IMR-90 (cell line): ENCODE data around the gene AAR2. TPM values are rescaled to one million over a fixed set of nuclear protein-coding genes. Genes with fewer than 3 reads are reported as not detected.

Experiments
- ATAC-seq: fragments of 200-7000 bp; cut with Tn5 transposase; 2 replicates; pipeline ENCODE4 v1.9.1; 2020; ENCODE audit warnings: low read depth, mild to moderate bottlenecking, moderate library complexity
- BruUV-seq: library from RNA; stranded (reverse); fragments of 400-500 nt; replicated peaks from 2 replicates; lab custom pipeline; 2021; lab: Mats Ljungman, UMichigan
- CTCF ChIA-PET: fragments of 300-600 bp; formaldehyde crosslinking; extraction: SDS; loops from one replicate; lab custom pipeline; 2021; ENCODE audit warnings: antibody characterized with exemption; lab: Yijun Ruan, JAX
- POLR2A ChIA-PET: fragments of 300-600 bp; sonication (Branson Sonifier 250); formaldehyde crosslinking; loops from one replicate; lab custom pipeline; 2022; ENCODE audit warnings: antibody characterized with exemption; ENCODE audit not compliant: unreplicated experiment; lab: Charles Lee
- DNase-seq: peaks from one replicate; pipeline ENCODE4 v3.0.0; 2013
- H2AFZ ChIP-seq: replicated peaks from 2 replicates; pipeline ENCODE3; 2013; ENCODE audit warnings: low read length, mild to moderate bottlenecking; ENCODE audit not compliant: poor library complexity
- H2AK5ac ChIP-seq: 2 replicates; pipeline ENCODE4 v1.6.1; 2013; ENCODE audit warnings: low read depth, low read length, inconsistent platforms
- H2AK9ac ChIP-seq: replicated peaks from 2 replicates; pipeline ENCODE3; 2013; ENCODE audit warnings: mild to moderate bottlenecking, low read depth, low read length, moderate library complexity; ENCODE audit not compliant: poor library complexity
- H2BK120ac ChIP-seq: 2 replicates; pipeline ENCODE4 v1.6.1; 2013; ENCODE audit warnings: low read depth, low read length, inconsistent platforms
- H2BK15ac ChIP-seq: 3 replicates; pipeline ENCODE4 v1.6.1; 2013; ENCODE audit warnings: low read depth, low read length, inconsistent platforms
- H2BK20ac ChIP-seq: 2 replicates; pipeline ENCODE4 v1.6.1; 2013; ENCODE audit warnings: low read depth, mild to moderate bottlenecking, inconsistent platforms, low read length, moderate library complexity
- H2BK5ac ChIP-seq: 2 replicates; pipeline ENCODE4 v1.6.1; 2013; ENCODE audit warnings: mild to moderate bottlenecking, low read depth, low read length, inconsistent platforms; ENCODE audit not compliant: poor library complexity, severe bottlenecking
- H3K14ac ChIP-seq: replicated peaks from 2 replicates; pipeline ENCODE4 v1.6.1; 2013; ENCODE audit warnings: low read depth, low read length, inconsistent platforms
- H3K18ac ChIP-seq: 2 replicates; pipeline ENCODE4 v1.6.1; 2013; ENCODE audit warnings: low read depth, low read length, control low read depth
- H3K23ac ChIP-seq: 2 replicates; pipeline ENCODE4 v1.6.1; 2013; ENCODE audit warnings: low read depth, low read length, inconsistent platforms
- H3K27ac ChIP-seq: 2 replicates; pipeline ENCODE4 v1.5.1; 2013; ENCODE audit warnings: mild to moderate bottlenecking, control low read depth, low read length; ENCODE audit not compliant: insufficient read depth
- H3K27me3 ChIP-seq: 2 replicates; pipeline ENCODE4 v1.6.1; 2013; ENCODE audit warnings: low read length; ENCODE audit not compliant: control insufficient read depth, insufficient read depth
- H3K36me3 ChIP-seq: 2 replicates; pipeline ENCODE4 v1.6.1; 2013; ENCODE audit warnings: low read length, mixed read lengths; ENCODE audit not compliant: control insufficient read depth, insufficient read depth
- H3K4ac ChIP-seq: 2 replicates; pipeline ENCODE4 v1.6.1; 2013; ENCODE audit warnings: low read depth, low read length, inconsistent platforms
- H3K4me1 ChIP-seq: 2 replicates; pipeline ENCODE4 v1.6.1; 2013; ENCODE audit warnings: low read length, mixed read lengths; ENCODE audit not compliant: control insufficient read depth, insufficient read depth
- H3K4me2 ChIP-seq: 2 replicates; pipeline ENCODE4 v1.6.1; 2013; ENCODE audit warnings: low read depth, mild to moderate bottlenecking, control low read depth, low read length, moderate library complexity
- H3K4me3 ChIP-seq: 2 replicates; pipeline ENCODE4 v1.5.1; 2013; ENCODE audit warnings: low read depth, mild to moderate bottlenecking, control low read depth, low read length, moderate library complexity; ENCODE audit not compliant: insufficient read depth
- H3K56ac ChIP-seq: 2 replicates; pipeline ENCODE4 v1.6.1; 2013; ENCODE audit warnings: low read length, inconsistent platforms; ENCODE audit not compliant: insufficient read depth; ENCODE audit errors: extremely low read depth
- H3K79me1 ChIP-seq, 2 experiments: 2 replicates each; pipeline ENCODE4 v1.6.1; 2013; ENCODE audit warnings: low read length in 2 of 2, inconsistent platforms in 1 of 2, low read depth in 1 of 2
- H3K9ac ChIP-seq: 2 replicates; pipeline ENCODE4 v1.6.1; 2013; ENCODE audit warnings: low read depth, low read length, control low read depth
- H3K9me1 ChIP-seq: 2 replicates; pipeline ENCODE4 v1.6.1; 2013; ENCODE audit warnings: low read length, inconsistent platforms; ENCODE audit not compliant: insufficient read depth
- H3K9me3 ChIP-seq: 2 replicates; pipeline ENCODE4 v1.6.1; 2013; ENCODE audit warnings: low read length; ENCODE audit not compliant: control insufficient read depth, insufficient read depth
- H4K20me1 ChIP-seq: 2 replicates; pipeline ENCODE4 v1.6.1; 2013; ENCODE audit warnings: low read length, inconsistent platforms; ENCODE audit not compliant: insufficient read depth
- H4K5ac ChIP-seq: 2 replicates; pipeline ENCODE4 v1.6.1; 2013; ENCODE audit warnings: mild to moderate bottlenecking, low read depth, low read length, control low read depth
- H4K8ac ChIP-seq, 2 experiments: 2 replicates each; pipeline ENCODE4 v1.6.1; 2013; ENCODE audit warnings: low read depth in 2 of 2, low read length in 2 of 2, control low read depth in 1 of 2, inconsistent platforms in 1 of 2
- H4K91ac ChIP-seq: 2 replicates; pipeline ENCODE4 v1.6.1; 2013; ENCODE audit warnings: low read depth, low read length, inconsistent platforms; ENCODE audit not compliant: insufficient read depth
- BHLHE40 ChIP-seq: fragments of 150-350 bp; IDR thresholded peaks from 2 replicates; pipeline ENCODE4 v1.6.1; 2016; ENCODE audit warnings: mild to moderate bottlenecking, low read depth, low read length
- CEBPB ChIP-seq: IDR thresholded peaks from 2 replicates; pipeline ENCODE4 v1.6.1; 2012; ENCODE audit warnings: low read depth, low read length, improper control_type of control experiment
- CHD1 ChIP-seq: IDR thresholded peaks from 2 replicates; pipeline ENCODE4 v1.6.1; 2012; ENCODE audit warnings: low read depth, low read length, improper control_type of control experiment
- FOS ChIP-seq: fragments of 150-350 bp; IDR thresholded peaks from 2 replicates; pipeline ENCODE4 v1.6.1; 2016; ENCODE audit warnings: low read depth, low read length
- MAFK ChIP-seq: IDR thresholded peaks from 2 replicates; pipeline ENCODE4 v1.6.1; 2012; ENCODE audit warnings: low read depth, low read length, improper control_type of control experiment
- MAZ ChIP-seq: IDR thresholded peaks from 2 replicates; pipeline ENCODE4 v1.6.1; 2012; ENCODE audit warnings: low read depth, mild to moderate bottlenecking, low read length, improper control_type of control experiment, moderate library complexity, borderline replicate concordance
- MXI1 ChIP-seq: IDR thresholded peaks from 2 replicates; pipeline ENCODE4 v1.6.1; 2012; ENCODE audit warnings: low read depth, mild to moderate bottlenecking, low read length, moderate library complexity, borderline replicate concordance
- NFE2L2 ChIP-seq: fragments of 150-350 bp; IDR thresholded peaks from 2 replicates; pipeline ENCODE4 v1.6.1; 2016; ENCODE audit warnings: low read depth, mild to moderate bottlenecking, low read length
- POLR2A ChIP-seq: IDR thresholded peaks from 2 replicates; pipeline ENCODE4 v1.6.1; 2012; ENCODE audit warnings: mild to moderate bottlenecking, low read depth, low read length
- RAD21 ChIP-seq: IDR thresholded peaks from 2 replicates; pipeline ENCODE4 v1.6.1; 2012; ENCODE audit warnings: low read length, improper control_type of control experiment
- RCOR1 ChIP-seq: IDR thresholded peaks from 2 replicates; pipeline ENCODE4 v1.6.1; 2012; ENCODE audit warnings: mild to moderate bottlenecking, low read length, improper control_type of control experiment; ENCODE audit not compliant: insufficient replicate concordance
- RFX5 ChIP-seq: IDR thresholded peaks from 2 replicates; pipeline ENCODE4 v1.8.0; 2012; ENCODE audit warnings: low read depth, mild to moderate bottlenecking, low read length, moderate library complexity
- SMC3 ChIP-seq: fragments of 150-350 bp; IDR thresholded peaks from 2 replicates; pipeline ENCODE4 v1.6.1; 2016; ENCODE audit warnings: low read depth, mild to moderate bottlenecking, antibody characterized with exemption, low read length, moderate library complexity
- WGBS, 2 experiments: methylation state at CpG; one replicate each; pipeline versions ENCODE4 v1.1.5 to v1.1.7; 2013; ENCODE audit warnings: missing lambda C conversion rate in 2 of 2; ENCODE audit not compliant: insufficient read length in 1 of 2; ENCODE audit errors: extremely low coverage in 2 of 2; 5-methylcytosine and 5-hydroxymethylcytosine counted together
- dilution Hi-C: fragments of 300-500 bp; cut with HindIII; formaldehyde crosslinking; loops from one replicate; pipeline ENCODE4 v1.14.3; 2018; ENCODE audit warnings: low sequenced_read_pairs; ENCODE audit not compliant: unreplicated experiment
- in situ Hi-C: fragments of 300-500 bp; cut with MboI; formaldehyde crosslinking; loops from 3 replicates; pipeline ENCODE4 v1.14.3; 2019; ENCODE audit warnings: low sequenced_read_pairs, inconsistent platforms, mixed read lengths
- intact Hi-C: fragments of 100-400 bp; cut with micrococcal nuclease; formaldehyde crosslinking; loops from 2 replicates; pipeline ENCODE4 v1.10.0; 2022
- polyA plus RNA-seq, 3 experiments: library from polyadenylated mRNA; depleted of rRNA; stranded (reverse); fragments of >200 nt; gene quantifications; 2 replicates each; pipeline ENCODE4 v1.2.3, GENCODE V29; 2012; ENCODE audit warnings: low replicate concordance in 1 of 3
- total RNA-seq: library from RNA; depleted of rRNA; stranded (reverse); fragments of >200 nt; gene quantifications from 2 replicates; pipeline ENCODE4 v1.2.3, GENCODE V29; 2012
- TF ChIP-seq, protein P1 (sequence below): fragments of 150-350 bp; IDR thresholded peaks from 2 replicates; pipeline ENCODE4 v1.6.1; 2017; ENCODE audit warnings: mild to moderate bottlenecking, antibody characterized with exemption, low read length, low read depth
- TF ChIP-seq, protein P2 (sequence below): conservative IDR thresholded peaks from 2 replicates; pipeline ENCODE4 v1.5.1; 2012; ENCODE audit warnings: mild to moderate bottlenecking, low read depth, low read length, improper control_type of control experiment
- TF ChIP-seq, protein P3 (sequence below): fragments of 150-350 bp; IDR thresholded peaks from 2 replicates; pipeline ENCODE4 v1.6.1; 2016; ENCODE audit warnings: low read depth, mild to moderate bottlenecking, low read length, moderate library complexity, borderline replicate concordance

Gene AAR2
- total and polyA plus RNA-seq, 2 of the 4 experiments (the other 2 are of a cell fraction) = 28.2 to 35.8 TPM

DNA sequence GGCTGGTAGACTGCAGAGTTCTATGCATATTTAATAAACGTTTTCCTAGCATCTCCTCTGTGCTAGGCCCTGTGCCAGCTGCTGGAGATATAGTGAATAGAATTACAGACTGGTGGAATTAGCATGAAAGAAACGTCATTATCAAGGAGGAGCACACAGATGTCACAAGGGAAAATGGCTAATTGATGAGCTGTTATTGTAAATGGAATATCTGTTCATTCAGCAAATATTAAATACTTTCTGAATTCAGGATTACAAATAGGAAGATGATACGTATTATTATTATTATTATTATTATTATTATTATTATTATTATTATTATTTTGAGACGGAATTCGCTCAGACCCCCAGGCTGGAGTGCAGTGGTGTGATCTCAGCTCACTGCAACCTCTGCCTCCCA, 1.2 kb downstream of the AAR2 start:
- no peaks in the 10 kb centered on the region for H3K9me3 ChIP-seq
- H2BK5ac ChIP-seq = no peak overlapping the region
- H2BK15ac ChIP-seq = no peak overlapping the region
- H4K5ac ChIP-seq = no peak overlapping the region
- 0 out of 2 replicates have a peak, but pooled peaks cover 7% of the 10 kb centered on the region for H3K9me1 ChIP-seq
- no TSS peak for BruUV-seq
- H4K8ac ChIP-seq = peak overlapping the region in 1 of 2 experiments; percentile 11; a peak in 1 of 4 replicates
- TF ChIP-seq, protein P1, sequence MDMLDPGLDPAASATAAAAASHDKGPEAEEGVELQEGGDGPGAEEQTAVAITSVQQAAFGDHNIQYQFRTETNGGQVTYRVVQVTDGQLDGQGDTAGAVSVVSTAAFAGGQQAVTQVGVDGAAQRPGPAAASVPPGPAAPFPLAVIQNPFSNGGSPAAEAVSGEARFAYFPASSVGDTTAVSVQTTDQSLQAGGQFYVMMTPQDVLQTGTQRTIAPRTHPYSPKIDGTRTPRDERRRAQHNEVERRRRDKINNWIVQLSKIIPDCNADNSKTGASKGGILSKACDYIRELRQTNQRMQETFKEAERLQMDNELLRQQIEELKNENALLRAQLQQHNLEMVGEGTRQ = no peak
- TF ChIP-seq RAD21 = no peak
- TF ChIP-seq CEBPB = no peak
- TF ChIP-seq FOS = no peak
- no peak for TF ChIP-seq RFX5
- TF ChIP-seq MAZ = no peak
- TF ChIP-seq MXI1 = no peak
- no peak for TF ChIP-seq BHLHE40
- no peak for TF ChIP-seq POLR2A
- no peak for TF ChIP-seq SMC3
- TF ChIP-seq, protein P2, sequence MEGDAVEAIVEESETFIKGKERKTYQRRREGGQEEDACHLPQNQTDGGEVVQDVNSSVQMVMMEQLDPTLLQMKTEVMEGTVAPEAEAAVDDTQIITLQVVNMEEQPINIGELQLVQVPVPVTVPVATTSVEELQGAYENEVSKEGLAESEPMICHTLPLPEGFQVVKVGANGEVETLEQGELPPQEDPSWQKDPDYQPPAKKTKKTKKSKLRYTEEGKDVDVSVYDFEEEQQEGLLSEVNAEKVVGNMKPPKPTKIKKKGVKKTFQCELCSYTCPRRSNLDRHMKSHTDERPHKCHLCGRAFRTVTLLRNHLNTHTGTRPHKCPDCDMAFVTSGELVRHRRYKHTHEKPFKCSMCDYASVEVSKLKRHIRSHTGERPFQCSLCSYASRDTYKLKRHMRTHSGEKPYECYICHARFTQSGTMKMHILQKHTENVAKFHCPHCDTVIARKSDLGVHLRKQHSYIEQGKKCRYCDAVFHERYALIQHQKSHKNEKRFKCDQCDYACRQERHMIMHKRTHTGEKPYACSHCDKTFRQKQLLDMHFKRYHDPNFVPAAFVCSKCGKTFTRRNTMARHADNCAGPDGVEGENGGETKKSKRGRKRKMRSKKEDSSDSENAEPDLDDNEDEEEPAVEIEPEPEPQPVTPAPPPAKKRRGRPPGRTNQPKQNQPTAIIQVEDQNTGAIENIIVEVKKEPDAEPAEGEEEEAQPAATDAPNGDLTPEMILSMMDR = no peak
- no peak for TF ChIP-seq CHD1
- TF ChIP-seq, protein P3, sequence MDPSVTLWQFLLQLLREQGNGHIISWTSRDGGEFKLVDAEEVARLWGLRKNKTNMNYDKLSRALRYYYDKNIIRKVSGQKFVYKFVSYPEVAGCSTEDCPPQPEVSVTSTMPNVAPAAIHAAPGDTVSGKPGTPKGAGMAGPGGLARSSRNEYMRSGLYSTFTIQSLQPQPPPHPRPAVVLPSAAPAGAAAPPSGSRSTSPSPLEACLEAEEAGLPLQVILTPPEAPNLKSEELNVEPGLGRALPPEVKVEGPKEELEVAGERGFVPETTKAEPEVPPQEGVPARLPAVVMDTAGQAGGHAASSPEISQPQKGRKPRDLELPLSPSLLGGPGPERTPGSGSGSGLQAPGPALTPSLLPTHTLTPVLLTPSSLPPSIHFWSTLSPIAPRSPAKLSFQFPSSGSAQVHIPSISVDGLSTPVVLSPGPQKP = no peak
- no peak for TF ChIP-seq MAFK
- no peak for TF ChIP-seq RCOR1
- no peak for TF ChIP-seq NFE2L2
- no peak for DNase-seq
- intact Hi-C loops = no loop called here
- POLR2A ChIA-PET = interaction anchor here (1.0 kb wide), 1 partner anchor 9 kb away, joined by 3 read pairs; no protein-coding TSS in a partner anchor
- H3K27ac ChIP-seq = no peak overlapping the region
- no CpG with 5 or more reads among the region's 5 CpGs for WGBS, 2 experiments
- no peak overlapping the region for H2BK20ac ChIP-seq
- no peak overlapping the region for H2AFZ ChIP-seq
- H2BK120ac ChIP-seq = no peak overlapping the region
- peaks cover 14 to 40% of the 10 kb centered on the region in 2 experiments for H3K79me1 ChIP-seq
- no peak for ATAC-seq
- no peak overlapping the region for H4K91ac ChIP-seq
- peaks cover 12% of the 10 kb centered on the region for H3K36me3 ChIP-seq
- CTCF ChIA-PET = interaction anchor here (0.7 to 2.2 kb wide), 2 partner anchors 35 to 202 kb away, joined by 3 to 5 read pairs; no protein-coding TSS in a partner anchor
- H3K23ac ChIP-seq = no peak overlapping the region
- peak overlapping the region; percentile 93 for H3K9ac ChIP-seq
- no peaks in the 10 kb centered on the region for H3K27me3 ChIP-seq
- no peak overlapping the region for H3K18ac ChIP-seq
- H3K4me2 ChIP-seq = peak overlapping the region; percentile 94
- H3K4me1 ChIP-seq = peaks cover 7% of the 10 kb centered on the region
- H3K4me3 ChIP-seq = peak overlapping the region; percentile 73
- H3K4ac ChIP-seq = no peak overlapping the region
- no peak overlapping the region for H2AK5ac ChIP-seq
- dilution Hi-C loops = no loop called here
- in situ Hi-C loops = no loop called here
- H2AK9ac ChIP-seq = no peak overlapping the region
- no peak overlapping the region for H3K14ac ChIP-seq
- no peak overlapping the region for H3K56ac ChIP-seq
- 0 out of 2 replicates have a peak, but pooled peaks cover 9% of the 10 kb centered on the region for H4K20me1 ChIP-seq
